ENCODE data around the gene RBM25. TPM values are rescaled to one million over a fixed set of nuclear protein-coding genes. Genes with fewer than 3 reads are reported as not detected.
A peak's percentile ranks its signal among the peaks of the same experiment; 100 is the strongest.

Gene RBM25
- total RNA-seq, 1 experiment from 2014 or later: 59.7 TPM

- ChIA-PET CTCF (interaction anchor here (0.6 kb wide), 1 partner anchor 13 kb away, joined by 4 read pairs; no protein-coding TSS in a partner anchor), POLR2A (interaction anchor here (0.6 to 1.2 kb wide), 6 partner anchors 8 to 150 kb away, joined by 3 to 5 read pairs (median 3); partner anchors contain the start of gene ZFYVE1)
- Histone ChIP-seq H3K27me3 (ENCODE audit: control insufficient read depth, insufficient read depth, low read length) (no peaks in the 10 kb centered on the region), H3K27ac (ENCODE audit: low read length) (peak overlapping the region; percentile 99), H3K4me3 (ENCODE audit: low read depth in 2 of 2, low read length in 2 of 2) (peak overlapping the region; percentile 94 to 96), H3K36me3 (ENCODE audit: control insufficient read depth, insufficient read depth, low read length) (peaks cover 5% of the 10 kb centered on the region; the same call in 1 of the 2 replicates), H3K4me1 (ENCODE audit: control insufficient read depth, insufficient read depth, low read length) (no peaks in the 10 kb centered on the region), H3K9me3 (ENCODE audit: control insufficient read depth, insufficient read depth, low read depth, low read length) (no peaks in the 10 kb centered on the region)
- TSS peak; percentile 99 for BruUV-seq (replicated peaks)
- intact Hi-C loops (cut with micrococcal nuclease; ENCODE audit: unreplicated experiment) (no loop called here), in situ Hi-C loops (cut with HindIII; ENCODE audit: low pct_unique_long_range_greater_than_20kb, low sequenced_read_pairs) (no loop called here)
- no peak for DNase-seq (ENCODE audit: low read depth, low spot score)
- TF ChIP-seq POLR2AphosphoS5 (IDR thresholded peaks at IDR 0.05; ENCODE audit: low read depth, low read length) (no peak), REST (IDR thresholded peaks at IDR 0.05; ENCODE audit: insufficient read depth in 1 of 2, low read depth in 2 of 2, low read length in 1 of 2) (no peak)
- peak; percentile 58 for ATAC-seq
Observed at GRCh38 chr14:73058922-73059673, 764 bp downstream of the RBM25 start.

- H3K36me3 ChIP-seq (ENCODE audit: control insufficient read depth, insufficient read depth, low read length): peaks cover 10% of the 10 kb centered on the region
- no peak overlapping the region for H3K4me3 ChIP-seq (ENCODE audit: low read depth in 2 of 2, low read length in 2 of 2)
- ChIA-PET POLR2A (interaction anchor here (0.7 kb wide), 1 partner anchor 11 kb away, joined by 5 read pairs; no protein-coding TSS in a partner anchor), CTCF (interaction anchor here (0.6 kb wide), 1 partner anchor 439 kb away, joined by 3 read pairs; no protein-coding TSS in a partner anchor)
- intact Hi-C loops (cut with micrococcal nuclease; ENCODE audit: unreplicated experiment) (no loop called here), in situ Hi-C loops (cut with HindIII; ENCODE audit: low pct_unique_long_range_greater_than_20kb, low sequenced_read_pairs) (no loop called here)
- no peaks in the 10 kb centered on the region; the same call in 1 of the 2 replicates for H3K4me1 ChIP-seq (ENCODE audit: control insufficient read depth, insufficient read depth, low read length)
- no peaks in the 10 kb centered on the region for H3K27me3 ChIP-seq (ENCODE audit: control insufficient read depth, insufficient read depth, low read length)
- ATAC-seq: no peak
- TF ChIP-seq SIN3A (IDR thresholded peaks at IDR 0.05; ENCODE audit: borderline replicate concordance, insufficient read depth, low read depth, low read length) (no peak), POLR2AphosphoS5 (IDR thresholded peaks at IDR 0.05; ENCODE audit: low read depth, low read length) (no peak), TCF7L2 (IDR thresholded peaks at IDR 0.05; ENCODE audit: low read depth, low read length) (no peak), REST (IDR thresholded peaks at IDR 0.05; ENCODE audit: insufficient read depth in 1 of 2, low read depth in 2 of 2, low read length in 1 of 2) (no peak), CTCF (IDR thresholded peaks at IDR 0.05) (no peak)
- no peaks in the 10 kb centered on the region for H3K9me3 ChIP-seq (ENCODE audit: control insufficient read depth, insufficient read depth, low read depth, low read length)
- BruUV-seq (replicated peaks): no TSS peak
- no peak for DNase-seq (ENCODE audit: low read depth, low spot score)
- H3K27ac ChIP-seq (ENCODE audit: low read length): no peak overlapping the region
Observed at GRCh38 chr14:73069585-73069984, 11.3 kb downstream of the RBM25 start.
